Mesendoderm (in vitro differentiated cells): ENCODE data around the gene PTER.

Source experiments
- DNase-seq: peaks from one replicate; pipeline ENCODE4 v3.0.0; 2013
- H2AK5ac ChIP-seq: 2 replicates; pipeline ENCODE4 v1.6.1; 2013; ENCODE audit warnings: low read length, inconsistent platforms
- H2BK120ac ChIP-seq: 2 replicates; pipeline ENCODE4 v1.6.1; 2013; ENCODE audit warnings: low read depth, mild to moderate bottlenecking, low read length, moderate library complexity, mixed read lengths
- H2BK15ac ChIP-seq: replicated peaks from 2 replicates; pipeline ENCODE4 v1.6.1; 2013; ENCODE audit warnings: low read depth, mild to moderate bottlenecking, moderate library complexity
- H2BK5ac ChIP-seq: 2 replicates; pipeline ENCODE4 v1.6.1; 2013; ENCODE audit warnings: low read length, inconsistent platforms
- H3K18ac ChIP-seq: 2 replicates; pipeline ENCODE4 v1.6.1; 2013; ENCODE audit warnings: mild to moderate bottlenecking, low read length, mixed read lengths
- H3K23ac ChIP-seq: one replicate; pipeline ENCODE4 v1.6.1; 2013; ENCODE audit warnings: low read length
- H3K27ac ChIP-seq: 2 replicates; pipeline ENCODE4 v1.5.1; 2013; ENCODE audit warnings: low read depth, mild to moderate bottlenecking, inconsistent platforms, low read length, moderate library complexity
- H3K27me3 ChIP-seq: 2 replicates; pipeline ENCODE4 v1.6.1; 2013; ENCODE audit warnings: low read length, control low read depth, mild to moderate bottlenecking, inconsistent platforms; ENCODE audit not compliant: insufficient read depth, poor library complexity
- H3K36me3 ChIP-seq: 2 replicates; pipeline ENCODE4 v1.6.1; 2013; ENCODE audit warnings: low read length, inconsistent platforms; ENCODE audit not compliant: control insufficient read depth, insufficient read depth
- H3K4ac ChIP-seq: one replicate; pipeline ENCODE4 v1.6.1; 2013; ENCODE audit warnings: low read depth, mild to moderate bottlenecking, low read length, moderate library complexity
- H3K4me1 ChIP-seq: 2 replicates; pipeline ENCODE4 v1.6.1; 2013; ENCODE audit warnings: low read depth, low read length, inconsistent platforms; ENCODE audit not compliant: control insufficient read depth
- H3K4me2 ChIP-seq: 2 replicates; pipeline ENCODE4 v1.6.1; 2013; ENCODE audit warnings: low read length
- H3K4me3 ChIP-seq: 2 replicates; pipeline ENCODE4 v1.5.1; 2013; ENCODE audit warnings: mild to moderate bottlenecking, low read length
- H3K56ac ChIP-seq: one replicate; pipeline ENCODE4 v1.6.1; 2013; ENCODE audit warnings: low read length
- H3K79me1 ChIP-seq: 2 replicates; pipeline ENCODE4 v1.6.1; 2013; ENCODE audit warnings: low read length, inconsistent platforms
- H3K79me2 ChIP-seq: 2 replicates; pipeline ENCODE4 v1.6.1; 2013; ENCODE audit warnings: mild to moderate bottlenecking, low read length; ENCODE audit not compliant: control insufficient read depth, insufficient read depth
- H3K9ac ChIP-seq: 2 replicates; pipeline ENCODE4 v1.6.1; 2013; ENCODE audit warnings: low read length, inconsistent platforms
- H4K5ac ChIP-seq: one replicate; pipeline ENCODE4 v1.6.1; 2013; ENCODE audit warnings: low read length
- H4K8ac ChIP-seq: one replicate; pipeline ENCODE4 v1.6.1; 2013; ENCODE audit warnings: low read depth, mild to moderate bottlenecking, control low read depth, low read length, moderate library complexity
- WGBS: extraction: QIAGEN DNeasy Blood & Tissue Kit; methylation state at CpG from one replicate; pipeline ENCODE4 v1.1.7; 2013; ENCODE audit warnings: low lambda C conversion rate, missing lambda C conversion rate; ENCODE audit not compliant: insufficient coverage; ENCODE audit errors: extremely low coverage; 5-methylcytosine and 5-hydroxymethylcytosine counted together

Gene PTER

DNA sequence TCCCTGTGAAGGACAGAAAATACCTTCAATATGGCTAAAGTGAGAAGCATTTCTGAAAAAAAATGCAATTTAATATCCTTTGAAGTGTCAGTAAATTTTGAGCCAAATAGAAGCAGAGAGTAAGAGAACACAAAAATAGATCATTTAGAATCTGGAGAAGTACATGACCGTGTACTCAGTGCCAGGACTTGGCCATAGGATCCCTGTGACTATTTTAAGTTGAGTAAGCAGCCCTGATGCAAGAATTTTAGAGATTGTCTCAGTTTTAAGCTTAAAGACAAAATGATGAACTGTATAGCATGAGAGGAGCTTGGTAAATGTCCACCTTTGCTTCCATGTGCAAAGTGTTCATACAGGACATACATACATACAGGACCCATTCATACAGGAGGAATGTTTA lies 2.5 kb downstream of the PTER start:
- no peak overlapping the region for H2AK5ac ChIP-seq
- H3K36me3 ChIP-seq, result no peaks in the 10 kb centered on the region
- H3K4me1 ChIP-seq, result peaks cover 7% of the 10 kb centered on the region
- H2BK120ac ChIP-seq, result no peak overlapping the region
- no peak overlapping the region for H3K27ac ChIP-seq
- no peak overlapping the region for H2BK5ac ChIP-seq
- no peak overlapping the region for H3K23ac ChIP-seq
- H3K79me2 ChIP-seq, result no peaks in the 10 kb centered on the region
- H3K9ac ChIP-seq, result no peak overlapping the region
- H4K5ac ChIP-seq, result no peak overlapping the region
- no peak overlapping the region for H4K8ac ChIP-seq
- H3K27me3 ChIP-seq, result no peaks in the 10 kb centered on the region
- no peak overlapping the region for H3K4ac ChIP-seq
- H3K4me3 ChIP-seq, result no peak overlapping the region
- no peak overlapping the region for H2BK15ac ChIP-seq
- WGBS, result no CpG with 5 or more reads among the region's 1 CpG
- H3K79me1 ChIP-seq, result no peaks in the 10 kb centered on the region
- H3K4me2 ChIP-seq, result no peak overlapping the region
- no peak for DNase-seq
- H3K56ac ChIP-seq, result no peak overlapping the region
- no peak overlapping the region for H3K18ac ChIP-seq

DNA sequence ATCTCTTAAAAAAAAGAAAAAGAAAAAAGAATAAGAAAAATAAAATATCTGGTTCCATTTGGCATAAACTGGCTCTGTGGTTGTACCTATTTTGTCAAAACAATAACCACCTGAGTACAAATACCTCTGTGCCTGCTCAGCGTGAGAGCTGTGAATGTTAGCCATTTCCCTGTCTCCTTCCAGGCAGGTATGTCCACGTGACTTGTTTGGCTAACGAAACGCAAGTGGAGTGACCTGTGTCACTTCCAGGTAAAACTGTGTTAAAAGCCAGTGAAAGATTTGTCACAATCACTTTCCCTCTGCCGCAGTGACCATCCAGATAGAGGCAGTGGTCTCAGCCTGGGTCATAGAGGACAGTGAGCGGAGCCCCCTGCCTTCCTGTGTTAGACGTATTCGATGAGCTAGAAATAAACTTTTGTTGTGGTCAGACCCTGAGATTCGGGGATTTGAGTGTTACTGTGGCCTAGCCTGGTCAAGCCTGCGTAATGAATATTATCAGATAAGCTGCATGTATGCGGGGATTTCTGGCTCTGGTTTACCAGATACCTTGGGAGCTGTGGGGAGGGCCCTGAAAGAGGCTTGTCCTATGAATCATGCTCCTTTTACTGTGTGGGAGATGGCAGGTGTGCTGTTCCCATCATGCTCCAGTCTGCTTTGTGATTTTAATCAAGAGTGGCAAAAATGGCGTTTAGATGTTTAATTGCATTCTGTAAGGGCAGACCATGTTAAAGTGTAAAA lies 3.8 kb downstream of the PTER start:
- no peaks in the 10 kb centered on the region for H3K79me1 ChIP-seq
- H3K18ac ChIP-seq, result no peak overlapping the region
- H3K9ac ChIP-seq, result no peak overlapping the region
- H3K36me3 ChIP-seq, result no peaks in the 10 kb centered on the region
- H3K56ac ChIP-seq, result peak overlapping the region; percentile 47
- H3K4me1 ChIP-seq, result peaks cover 7% of the 10 kb centered on the region
- no peak overlapping the region for H4K8ac ChIP-seq
- WGBS, result no CpG with 5 or more reads among the region's 12 CpGs
- no peak overlapping the region for H2BK120ac ChIP-seq
- no peak overlapping the region for H2AK5ac ChIP-seq
- DNase-seq, result peak; percentile 69
- H3K27me3 ChIP-seq, result no peaks in the 10 kb centered on the region
- no peak overlapping the region for H3K4ac ChIP-seq
- no peak overlapping the region for H2BK5ac ChIP-seq
- H3K23ac ChIP-seq, result no peak overlapping the region
- no peak overlapping the region for H3K4me3 ChIP-seq
- H3K79me2 ChIP-seq, result no peaks in the 10 kb centered on the region
- no peak overlapping the region for H4K5ac ChIP-seq
- no peak overlapping the region for H3K4me2 ChIP-seq
- no peak overlapping the region for H2BK15ac ChIP-seq
- no peak overlapping the region for H3K27ac ChIP-seq

- Histone ChIP-seq H4K5ac (no peak overlapping the region), H3K4ac (no peak overlapping the region), H3K56ac (no peak overlapping the region), H2AK5ac (no peak overlapping the region), H3K4me1 (peaks cover 7% of the 10 kb centered on the region), H3K27me3 (no peaks in the 10 kb centered on the region), H3K79me1 (no peaks in the 10 kb centered on the region), H3K27ac (no peak overlapping the region), H3K18ac (no peak overlapping the region), H3K4me2 (no peak overlapping the region), H3K4me3 (no peak overlapping the region), H3K36me3 (no peaks in the 10 kb centered on the region), H3K23ac (no peak overlapping the region), H2BK15ac (no peak overlapping the region), H2BK5ac (no peak overlapping the region), H4K8ac (no peak overlapping the region), H3K9ac (no peak overlapping the region), H3K79me2 (no peaks in the 10 kb centered on the region), H2BK120ac (no peak overlapping the region)
- no CpG with 5 or more reads among the region's 9 CpGs for WGBS
- DNase-seq, result no peak
Observed at GRCh38 chr10:16441173-16441840, 4.5 kb downstream of the PTER start.

DNA sequence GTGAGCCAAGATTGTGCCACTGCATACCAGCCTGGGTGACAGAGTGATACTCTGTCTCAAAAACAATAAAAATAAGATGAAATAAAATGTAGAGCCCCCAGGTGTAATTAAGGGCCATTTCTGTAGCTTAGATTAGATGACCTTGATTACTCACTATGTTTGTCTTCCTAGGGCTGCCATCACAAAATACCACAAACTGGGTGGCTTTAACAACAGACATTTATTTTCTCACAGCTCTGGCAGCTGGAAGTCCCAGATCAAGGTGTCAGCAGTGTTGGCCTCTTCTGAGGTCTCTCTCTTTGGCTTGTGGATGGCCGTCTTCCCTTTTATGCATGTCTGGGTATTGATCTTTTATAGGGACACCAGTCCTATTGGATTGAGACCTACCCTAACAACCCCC lies 6.1 kb downstream of the PTER start:
- Histone ChIP-seq H2BK5ac (no peak overlapping the region), H3K36me3 (no peaks in the 10 kb centered on the region), H3K4me2 (no peak overlapping the region), H3K27ac (no peak overlapping the region), H3K79me2 (no peaks in the 10 kb centered on the region), H4K5ac (no peak overlapping the region), H3K4me1 (peaks cover 4% of the 10 kb centered on the region), H3K56ac (no peak overlapping the region), H2BK120ac (no peak overlapping the region), H3K27me3 (no peaks in the 10 kb centered on the region), H3K9ac (no peak overlapping the region), H3K4me3 (no peak overlapping the region), H2BK15ac (no peak overlapping the region), H4K8ac (no peak overlapping the region), H3K23ac (no peak overlapping the region), H3K79me1 (no peaks in the 10 kb centered on the region), H3K18ac (no peak overlapping the region), H3K4ac (no peak overlapping the region), H2AK5ac (no peak overlapping the region)
- WGBS, result no CpG with 5 or more reads among the region's 1 CpG
- no peak for DNase-seq

DNA sequence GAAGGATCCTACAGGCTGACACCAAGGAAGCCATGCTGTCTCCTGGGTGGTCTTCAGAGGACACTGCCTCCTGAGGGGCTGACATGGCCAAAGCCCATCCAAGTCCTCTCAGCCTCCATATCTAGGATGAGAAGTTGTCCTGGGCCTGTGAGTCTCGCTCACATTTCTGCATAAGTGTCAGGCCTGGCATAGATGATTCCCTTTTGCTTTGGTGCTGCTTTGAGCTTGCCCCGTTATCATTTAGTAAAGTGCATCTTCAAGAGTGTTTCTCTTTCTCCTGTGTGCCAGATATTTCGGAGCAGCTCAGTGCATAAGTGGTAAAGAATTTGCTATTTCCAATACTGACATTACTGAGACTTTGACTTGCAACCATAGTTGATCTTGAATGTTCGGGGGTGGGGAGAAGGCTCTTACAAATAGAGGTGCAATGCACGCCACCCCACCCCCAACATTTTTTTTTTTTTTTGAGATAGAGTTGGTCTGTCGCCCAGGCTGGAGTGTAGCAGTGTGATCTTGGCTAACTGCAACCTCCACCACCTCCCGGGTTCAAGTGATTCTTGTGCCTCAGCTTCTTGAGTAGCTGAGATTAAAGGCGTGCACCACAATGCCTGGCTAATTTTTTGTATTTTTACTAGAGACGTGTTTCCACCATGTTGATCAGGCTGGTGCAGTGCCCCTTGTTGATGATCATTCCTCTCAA lies 9.1 kb downstream of the PTER start:
- no peak overlapping the region for H3K23ac ChIP-seq
- H3K36me3 ChIP-seq, result no peaks in the 10 kb centered on the region
- no peak overlapping the region for H3K4me3 ChIP-seq
- H3K79me1 ChIP-seq, result no peaks in the 10 kb centered on the region
- H3K56ac ChIP-seq, result no peak overlapping the region
- H3K4me2 ChIP-seq, result no peak overlapping the region
- H3K79me2 ChIP-seq, result no peaks in the 10 kb centered on the region
- no peak overlapping the region for H3K18ac ChIP-seq
- H2BK5ac ChIP-seq, result no peak overlapping the region
- no peak overlapping the region for H3K4ac ChIP-seq
- no peak overlapping the region for H2BK120ac ChIP-seq
- no CpG with 5 or more reads among the region's 9 CpGs for WGBS
- H3K4me1 ChIP-seq, result no peaks in the 10 kb centered on the region
- no peak overlapping the region for H4K5ac ChIP-seq
- H3K9ac ChIP-seq, result no peak overlapping the region
- no peak overlapping the region for H4K8ac ChIP-seq
- no peak overlapping the region for H3K27ac ChIP-seq
- no peak for DNase-seq
- no peaks in the 10 kb centered on the region for H3K27me3 ChIP-seq
- no peak overlapping the region for H2AK5ac ChIP-seq
- no peak overlapping the region for H2BK15ac ChIP-seq
